Kasumi-1 (cell line): ENCODE results near the gene ALPK1.
"Not testable (repeated sequence)": the region's sequence is repeated elsewhere in the genome, so short reads cannot be mapped to it uniquely, and the experiment has no call there.

Experiments
- DNase-seq, 2 experiments: peaks; one replicate each; lab custom pipeline; 2025; lab: John Stamatoyannopoulos, UW

The ALPK1 gene

GRCh38 chr4:112451831-112452230 is 154.7 kb downstream of the ALPK1 start:
- DNase-seq, result no peak

- DNase-seq, result no peak
Observed at GRCh38 chr4:112453321-112453720, 156.2 kb downstream of the ALPK1 start.

- no peak for DNase-seq
Observed at GRCh38 chr4:112472318-112472717, 175.1 kb downstream of the ALPK1 start.

GRCh38 chr4:112473985-112474384 is 176.8 kb downstream of the ALPK1 start:
- no peak for DNase-seq

GRCh38 chr4:112485930-112486329 is 188.8 kb downstream of the ALPK1 start:
- no peak for DNase-seq

GRCh38 chr4:112490808-112491207 is 193.6 kb downstream of the ALPK1 start:
- not testable (repeated sequence) for DNase-seq
